GM18868 (cell line): ENCODE data around the gene MAP3K13.
"Not testable (repeated sequence)": the region's sequence is repeated elsewhere in the genome, so short reads cannot be mapped to it uniquely, and the experiment has no call there.

Source experiments
- ATAC-seq: cut with Tn5 transposase; IDR thresholded peaks from one replicate; pipeline ENCODE4 v1.9.1; 2021; ENCODE audit warnings: mild to moderate bottlenecking, moderate library complexity; ENCODE audit not compliant: unreplicated experiment

The MAP3K13 gene

GRCh38 chr3:185340751-185341150, 22.2 kb upstream of the MAP3K13 start:
- ATAC-seq, result no peak

- no peak for ATAC-seq
These were observed 21.1 kb upstream of the MAP3K13 start for GRCh38 chr3:185341616-185342458.

- no peak for ATAC-seq
These were observed 20.3 kb upstream of the MAP3K13 start for GRCh38 chr3:185342459-185343174.

GRCh38 chr3:185347399-185347798, 15.5 kb upstream of the MAP3K13 start:
- no peak for ATAC-seq

- ATAC-seq, result no peak
These were observed 12.1 kb upstream of the MAP3K13 start for GRCh38 chr3:185350841-185351240.

- ATAC-seq, result no peak
These were observed 11.5 kb upstream of the MAP3K13 start for GRCh38 chr3:185351396-185351795.

GRCh38 chr3:185353225-185353624, 9.7 kb upstream of the MAP3K13 start:
- no peak for ATAC-seq

- peak; percentile 99 for ATAC-seq
These were observed 8.9 kb upstream of the MAP3K13 start for GRCh38 chr3:185353823-185354614.

GRCh38 chr3:185356499-185356898, 6.4 kb upstream of the MAP3K13 start:
- ATAC-seq, result no peak

GRCh38 chr3:185361920-185362319, 1.0 kb upstream of the MAP3K13 start:
- no peak for ATAC-seq

- peak; percentile 23 for ATAC-seq
These were observed 797 bp downstream of the MAP3K13 start for GRCh38 chr3:185363662-185364203.

GRCh38 chr3:185365291-185366073, 2.5 kb downstream of the MAP3K13 start:
- no peak for ATAC-seq

- no peak for ATAC-seq
These were observed 3.1 kb downstream of the MAP3K13 start for GRCh38 chr3:185366074-185366335.

- ATAC-seq, result no peak
These were observed 4.0 kb downstream of the MAP3K13 start for GRCh38 chr3:185366913-185367312.

GRCh38 chr3:185370349-185370748, 7.4 kb downstream of the MAP3K13 start:
- ATAC-seq, result not testable (repeated sequence)

GRCh38 chr3:185371306-185372074, 8.6 kb downstream of the MAP3K13 start:
- ATAC-seq, result no peak

GRCh38 chr3:185381320-185382058, 18.6 kb downstream of the MAP3K13 start:
- ATAC-seq, result no peak

GRCh38 chr3:185382154-185382553, 19.2 kb downstream of the MAP3K13 start:
- no peak for ATAC-seq

GRCh38 chr3:185386515-185386914, 23.6 kb downstream of the MAP3K13 start:
- not testable (repeated sequence) for ATAC-seq
